ENCODE data around the gene KAZN. TPM values are rescaled to one million over a fixed set of nuclear protein-coding genes. Genes with fewer than 3 reads are reported as not detected.

Gene KAZN
- total RNA-seq, 1 experiment from 2014 or later = 15.6 TPM

DNA sequence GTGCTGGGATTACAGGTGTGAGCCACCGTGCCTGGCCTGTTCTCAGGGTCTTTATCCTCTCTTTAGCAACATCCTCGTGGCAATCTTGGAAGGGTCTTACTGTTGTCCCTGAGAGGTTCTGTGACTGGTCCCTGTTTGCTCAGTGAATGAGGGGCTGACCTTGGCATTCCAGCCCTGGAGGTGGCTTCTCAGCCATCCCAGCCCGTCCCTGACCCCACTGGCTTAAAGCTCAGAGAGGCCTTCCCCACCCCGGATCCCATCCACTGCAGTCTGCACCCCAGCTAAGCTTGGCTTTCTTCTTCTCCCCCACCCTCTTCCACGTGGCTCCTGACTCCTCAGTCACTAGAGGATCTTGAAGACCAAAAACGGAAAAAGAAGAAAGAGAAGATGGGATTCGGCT lies 466.8 kb downstream of the KAZN start:
- BruUV-seq (replicated peaks) = no TSS peak
- ChIA-PET CTCF (no interaction called here), POLR2A (ENCODE audit: unreplicated experiment) (no interaction called here)
- no peak overlapping the region for H3K27ac ChIP-seq
- intact Hi-C loops (cut with micrococcal nuclease; ENCODE audit: unreplicated experiment) = no loop called here
- H3K9me3 ChIP-seq (ENCODE audit: insufficient read depth, low read depth) = no peaks in the 10 kb centered on the region
- no peak overlapping the region for H2AFZ ChIP-seq
- H3K27me3 ChIP-seq (ENCODE audit: insufficient read depth, low read depth) = no peaks in the 10 kb centered on the region
- no peaks in the 10 kb centered on the region for H3K36me3 ChIP-seq (ENCODE audit: low read depth)
- TF ChIP-seq EZH2 (IDR thresholded peaks at IDR 0.05; ENCODE audit: low read depth) = no peak
- TF ChIP-seq CTCF (conservative IDR thresholded peaks at IDR 0.05) = no peak
- H3K9me2 ChIP-seq (ENCODE audit: insufficient read depth) = no peaks in the 10 kb centered on the region
- H3F3A ChIP-seq (ENCODE audit: insufficient read depth, low read depth) = no peaks in the 10 kb centered on the region
- H3K79me2 ChIP-seq (ENCODE audit: low read depth) = no peaks in the 10 kb centered on the region
- no peak overlapping the region for H3K4me3 ChIP-seq
- no peak overlapping the region for H3K4me2 ChIP-seq
- no peaks in the 10 kb centered on the region for H3K4me1 ChIP-seq (replicated peaks; ENCODE audit: insufficient read depth)
- DNase-seq = no peak
- H4K20me1 ChIP-seq (ENCODE audit: insufficient read depth) = no peaks in the 10 kb centered on the region

DNA sequence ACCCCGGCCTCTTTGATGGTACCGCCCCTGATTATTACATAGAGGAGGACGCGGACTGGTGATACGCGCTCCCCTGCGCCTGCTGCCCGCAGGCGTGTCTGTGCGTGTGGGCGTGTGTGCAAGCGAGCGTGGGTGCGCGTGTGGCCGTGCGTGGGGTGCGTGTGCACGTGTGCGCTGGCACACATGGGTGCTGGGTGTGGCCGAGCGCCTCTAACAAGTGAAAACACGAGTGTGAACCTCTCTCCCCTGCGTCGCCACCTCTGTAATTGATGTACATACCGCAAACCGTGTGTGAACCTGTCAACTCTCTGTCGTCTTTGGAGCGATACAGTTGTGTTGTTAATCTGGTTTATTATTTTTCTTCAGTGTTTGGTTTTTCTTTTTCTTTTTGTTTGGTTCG lies 467.3 kb downstream of the KAZN start:
- Histone ChIP-seq H3K4me2 (no peak overlapping the region), H3K9me2 (ENCODE audit: insufficient read depth) (no peaks in the 10 kb centered on the region), H2AFZ (no peak overlapping the region), H3K79me2 (ENCODE audit: low read depth) (no peaks in the 10 kb centered on the region), H3K36me3 (ENCODE audit: low read depth) (no peaks in the 10 kb centered on the region), H3K4me3 (no peak overlapping the region), H3K27ac (no peak overlapping the region), H3K9me3 (ENCODE audit: insufficient read depth, low read depth) (no peaks in the 10 kb centered on the region), H3F3A (ENCODE audit: insufficient read depth, low read depth) (no peaks in the 10 kb centered on the region), H4K20me1 (ENCODE audit: insufficient read depth) (no peaks in the 10 kb centered on the region), H3K27me3 (ENCODE audit: insufficient read depth, low read depth) (no peaks in the 10 kb centered on the region), H3K4me1 (replicated peaks; ENCODE audit: insufficient read depth) (no peaks in the 10 kb centered on the region)
- intact Hi-C loops (cut with micrococcal nuclease; ENCODE audit: unreplicated experiment) = no loop called here
- ChIA-PET CTCF (no interaction called here), POLR2A (ENCODE audit: unreplicated experiment) (no interaction called here)
- DNase-seq = no peak
- no peak for TF ChIP-seq EZH2 (IDR thresholded peaks at IDR 0.05; ENCODE audit: low read depth)
- no peak for TF ChIP-seq CTCF (conservative IDR thresholded peaks at IDR 0.05)
- BruUV-seq (replicated peaks) = no TSS peak

DNA sequence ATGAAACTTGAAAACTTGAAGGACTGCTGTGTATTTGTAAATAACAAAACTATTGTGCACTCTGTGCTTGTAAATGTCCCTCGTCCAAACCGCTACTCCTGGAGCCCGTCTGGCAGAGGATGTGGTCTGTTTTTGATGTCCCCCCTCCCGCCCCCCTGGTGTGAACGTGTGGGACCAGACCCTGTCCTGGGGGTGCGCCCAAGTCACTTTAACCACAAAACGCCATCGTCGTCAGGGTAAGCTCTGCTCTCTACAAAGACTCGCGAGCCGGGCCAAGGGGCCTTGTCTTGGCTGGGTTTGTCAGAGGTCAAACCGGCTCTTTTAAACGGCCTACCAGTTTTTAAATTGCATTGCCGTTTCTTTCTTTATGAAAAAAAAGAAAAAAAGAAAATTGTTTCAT lies 467.7 kb downstream of the KAZN start:
- intact Hi-C loops (cut with micrococcal nuclease; ENCODE audit: unreplicated experiment) = no loop called here
- POLR2A ChIA-PET (ENCODE audit: unreplicated experiment) = no interaction called here
- Histone ChIP-seq H3K36me3 (ENCODE audit: low read depth) (no peaks in the 10 kb centered on the region), H3K9me3 (ENCODE audit: insufficient read depth, low read depth) (no peaks in the 10 kb centered on the region), H3K27me3 (ENCODE audit: insufficient read depth, low read depth) (no peaks in the 10 kb centered on the region), H3F3A (ENCODE audit: insufficient read depth, low read depth) (no peaks in the 10 kb centered on the region), H3K9me2 (ENCODE audit: insufficient read depth) (no peaks in the 10 kb centered on the region), H2AFZ (no peak overlapping the region), H3K79me2 (ENCODE audit: low read depth) (no peaks in the 10 kb centered on the region), H3K27ac (no peak overlapping the region), H3K4me1 (replicated peaks; ENCODE audit: insufficient read depth) (no peaks in the 10 kb centered on the region), H3K4me2 (no peak overlapping the region), H3K4me3 (no peak overlapping the region), H4K20me1 (ENCODE audit: insufficient read depth) (no peaks in the 10 kb centered on the region)
- no peak for DNase-seq
- CTCF ChIA-PET = no interaction called here
- no TSS peak for BruUV-seq (replicated peaks)
- TF ChIP-seq EZH2 (IDR thresholded peaks at IDR 0.05; ENCODE audit: low read depth) (no peak), CTCF (conservative IDR thresholded peaks at IDR 0.05) (no peak)
